SK-N-SH (cell line): ENCODE measurements around the gene TCF12. TPM values are rescaled to one million over a fixed set of nuclear protein-coding genes. Genes with fewer than 3 reads are reported as not detected.

ENCODE experiments used
- CTCF ChIA-PET: fragments of 300-600, 350-600 bp; formaldehyde crosslinking; extraction: SDS; loops from one replicate; lab custom pipeline; 2021; lab: Yijun Ruan, JAX
- POLR2A ChIA-PET: fragments of 350-600 bp; sonication (Branson Sonifier 250); formaldehyde crosslinking; extraction: SDS; loops from one replicate; lab custom pipeline; 2020; ENCODE audit warnings: antibody characterized with exemption, inconsistent platforms; lab: Yijun Ruan, JAX
- DNase-seq: peaks from one replicate; pipeline ENCODE4 v3.0.0; 2012
- H2AFZ ChIP-seq: fragments of 200-600 bp; sonication (generic); 2 replicates; pipeline ENCODE4 v1.8.1; 2016; ENCODE audit warnings: antibody characterized with exemption, mild to moderate bottlenecking, low read depth
- H3F3A ChIP-seq: fragments of 200-600 bp; sonication (generic); replicated peaks from 2 replicates; pipeline ENCODE3; 2016; ENCODE audit warnings: antibody characterized with exemption, mild to moderate bottlenecking; ENCODE audit not compliant: insufficient read depth
- H3K27ac ChIP-seq, 2 experiments: fragments of 200-500 bp in 1 of 2; fragments of 200-600 bp in 1 of 2; sonication (Bioruptor generic) in 1 of 2; sonication (generic), shearing (Covaris generic) in 1 of 2; 2 replicates each; pipeline versions ENCODE4 v1.5.1 to v1.6.1; 2014 to 2016; ENCODE audit warnings: low read depth in 2 of 2, inconsistent platforms in 1 of 2, low read length in 1 of 2, mild to moderate bottlenecking in 1 of 2, mixed read lengths in 1 of 2
- H3K27me3 ChIP-seq: fragments of 200-600 bp; sonication (generic), shearing (Covaris generic); 2 replicates; pipeline ENCODE4 v1.6.1; 2016; ENCODE audit warnings: mixed run types; ENCODE audit not compliant: insufficient read depth
- H3K36me3 ChIP-seq, 2 experiments: fragments of 200-500 bp in 1 of 2; fragments of 200-600 bp in 1 of 2; sonication (Bioruptor generic) in 1 of 2; sonication (generic) in 1 of 2; replicated peaks in 1 of 2; 2 replicates each; pipeline versions ENCODE3 to v1.5.1; 2014 to 2016; ENCODE audit warnings: low read length in 1 of 2, mild to moderate bottlenecking in 1 of 2; ENCODE audit not compliant: insufficient read depth in 2 of 2, control insufficient read depth in 1 of 2
- H3K4me1 ChIP-seq, 2 experiments: fragments of 200-500 bp in 1 of 2; fragments of 200-600 bp in 1 of 2; sonication (Bioruptor generic) in 1 of 2; sonication (generic), shearing (Covaris generic) in 1 of 2; 2 replicates each; pipeline versions ENCODE4 v1.5.1 to v1.6.1; 2014 to 2016; ENCODE audit warnings: low read depth in 1 of 2, low read length in 1 of 2, mixed run types in 1 of 2; ENCODE audit not compliant: insufficient read depth in 2 of 2, control insufficient read depth in 1 of 2
- H3K4me2 ChIP-seq: fragments of 200-600 bp; sonication (generic), shearing (Covaris generic); 2 replicates; pipeline ENCODE4 v1.6.1; 2017; ENCODE audit warnings: mixed run types
- H3K4me3 ChIP-seq, 2 experiments: fragments of 200-500 bp in 1 of 2; fragments of 200-600 bp in 1 of 2; sonication (Bioruptor generic) in 1 of 2; sonication (generic), shearing (Covaris generic) in 1 of 2; 2 replicates each; pipeline versions ENCODE4 v1.5.1 to v1.8.1; 2014 to 2016; ENCODE audit warnings: low read depth in 2 of 2, inconsistent platforms in 1 of 2, low read length in 1 of 2, mild to moderate bottlenecking in 1 of 2, mixed read lengths in 1 of 2, moderate library complexity in 1 of 2
- H3K79me2 ChIP-seq: fragments of 200-600 bp; sonication (generic); 2 replicates; pipeline ENCODE4 v1.8.1; 2017; ENCODE audit warnings: mild to moderate bottlenecking; ENCODE audit not compliant: insufficient read depth
- H3K9ac ChIP-seq: fragments of 200-600 bp; sonication (generic); 2 replicates; pipeline ENCODE4 v1.6.1; 2017; ENCODE audit warnings: mixed run types
- H3K9me2 ChIP-seq: fragments of 200-600 bp; sonication (generic); 2 replicates; pipeline ENCODE4 v1.6.1; 2017; ENCODE audit warnings: mixed run types
- H3K9me3 ChIP-seq: fragments of 200-600 bp; sonication (generic); 2 replicates; pipeline ENCODE4 v1.6.1; 2017; ENCODE audit warnings: mixed run types, mild to moderate bottlenecking, moderate library complexity
- H4K20me1 ChIP-seq: fragments of 200-600 bp; sonication (generic); 2 replicates; pipeline ENCODE4 v1.6.1; 2017; ENCODE audit warnings: mild to moderate bottlenecking, mixed run types; ENCODE audit not compliant: insufficient read depth
- CHD2 ChIP-seq: fragments of 150-350 bp; IDR thresholded peaks from 2 replicates; pipeline ENCODE4 v1.6.1; 2018; ENCODE audit warnings: low read length; ENCODE audit not compliant: partially characterized antibody
- ELF1 ChIP-seq: IDR thresholded peaks from 2 replicates; pipeline ENCODE4 v1.4.0; 2012
- FOSL2 ChIP-seq: IDR thresholded peaks from 2 replicates; pipeline ENCODE4 v1.4.0; 2012; ENCODE audit warnings: low read depth, mild to moderate bottlenecking, moderate library complexity, borderline replicate concordance
- GABPA ChIP-seq: IDR thresholded peaks from 2 replicates; pipeline ENCODE4 v1.4.0; 2012; ENCODE audit warnings: low read depth, mild to moderate bottlenecking
- IRF3 ChIP-seq: fragments of 150-350 bp; IDR thresholded peaks from 2 replicates; pipeline ENCODE4 v1.6.1; 2016; ENCODE audit warnings: mild to moderate bottlenecking, low read depth, low read length
- JUND ChIP-seq: IDR thresholded peaks from 2 replicates; pipeline ENCODE4 v1.4.0; 2012
- MAX ChIP-seq: IDR thresholded peaks from 2 replicates; pipeline ENCODE4 v1.4.0; 2012; ENCODE audit warnings: low read depth
- MEF2A ChIP-seq: IDR thresholded peaks from 2 replicates; pipeline ENCODE4 v1.4.0; 2012; ENCODE audit warnings: low read depth, borderline replicate concordance
- MXI1 ChIP-seq: IDR thresholded peaks from 2 replicates; pipeline ENCODE4 v1.6.1; 2012; ENCODE audit warnings: mild to moderate bottlenecking, low read depth, low read length, improper control_type of control experiment
- NRF1 ChIP-seq: IDR thresholded peaks from 2 replicates; pipeline ENCODE4 v1.6.1; 2012; ENCODE audit warnings: low read depth, mild to moderate bottlenecking, low read length
- RAD21 ChIP-seq: IDR thresholded peaks from 2 replicates; pipeline ENCODE4 v1.6.1; 2012; ENCODE audit warnings: mild to moderate bottlenecking, low read length
- RFX5 ChIP-seq: IDR thresholded peaks from 2 replicates; pipeline ENCODE4 v1.6.1; 2012; ENCODE audit warnings: mild to moderate bottlenecking, improper control_type of control experiment, low read length
- SMC3 ChIP-seq: IDR thresholded peaks from 2 replicates; pipeline ENCODE4 v1.6.1; 2012; ENCODE audit warnings: low read depth, low read length, improper control_type of control experiment
- TAF1 ChIP-seq: IDR thresholded peaks from 2 replicates; pipeline ENCODE4 v1.6.1; 2012; ENCODE audit warnings: low read depth, mild to moderate bottlenecking, low read length, moderate library complexity, borderline replicate concordance
- TCF12 ChIP-seq: IDR thresholded peaks from 2 replicates; pipeline ENCODE4 v1.4.0; 2012
- TEAD4 ChIP-seq: IDR thresholded peaks from 2 replicates; pipeline ENCODE4 v1.4.0; 2012; ENCODE audit warnings: mild to moderate bottlenecking, borderline replicate concordance; ENCODE audit not compliant: insufficient read depth
- YY1 ChIP-seq: IDR thresholded peaks from 2 replicates; pipeline ENCODE4 v1.4.0; 2012; ENCODE audit warnings: low read depth, mild to moderate bottlenecking
- WGBS: methylation state at CpG from one replicate; pipeline ENCODE4 v1.1.6; 2017; ENCODE audit warnings: low lambda C conversion rate; 5-methylcytosine and 5-hydroxymethylcytosine counted together
- polyA plus RNA-seq, 3 experiments: library from polyadenylated mRNA; depleted of rRNA; stranded (reverse); fragments of >200 nt; gene quantifications; 2 replicates each; pipeline ENCODE4 v1.2.3, GENCODE V29; 2012
- TF ChIP-seq, protein P1 (sequence below): IDR thresholded peaks from 2 replicates; pipeline ENCODE4 v1.4.0; 2012; ENCODE audit warnings: low read depth, borderline replicate concordance

Gene TCF12
- polyA plus RNA-seq, 1 of the 3 experiments (the other 2 are of a cell fraction) = 49.6 TPM

- WGBS = 21% methylated on average over 1 of the region's 1 CpG
- Histone ChIP-seq H2AFZ (no peak overlapping the region), H3K9me3 (no peaks in the 10 kb centered on the region), H3F3A (peaks cover 37% of the 10 kb centered on the region), H3K4me3 (no peak overlapping the region; a peak in 1 of 4 replicates), H3K79me2 (peaks cover 100% of the 10 kb centered on the region), H3K9ac (no peak overlapping the region), H4K20me1 (peaks cover 82% of the 10 kb centered on the region), H3K4me2 (peak overlapping the region; percentile 6; the same call in 1 of the 2 replicates), H3K27ac (peak overlapping the region in 1 of 2 experiments; percentile 51; a peak in 3 of 4 replicates), H3K4me1 (peaks cover 17 to 37% of the 10 kb centered on the region in 2 experiments; a peak in 3 of 4 replicates), H3K36me3 (peaks cover 0 to 9% of the 10 kb centered on the region in 2 experiments), H3K9me2 (no peaks in the 10 kb centered on the region), H3K27me3 (no peaks in the 10 kb centered on the region)
- DNase-seq = no peak
- CTCF ChIA-PET = interaction anchor here (0.9 to 2.3 kb wide), 2 partner anchors 11 to 473 kb away, joined by 4 to 5 read pairs; no protein-coding TSS in a partner anchor
- POLR2A ChIA-PET = no interaction called here
- TF ChIP-seq, protein P1, sequence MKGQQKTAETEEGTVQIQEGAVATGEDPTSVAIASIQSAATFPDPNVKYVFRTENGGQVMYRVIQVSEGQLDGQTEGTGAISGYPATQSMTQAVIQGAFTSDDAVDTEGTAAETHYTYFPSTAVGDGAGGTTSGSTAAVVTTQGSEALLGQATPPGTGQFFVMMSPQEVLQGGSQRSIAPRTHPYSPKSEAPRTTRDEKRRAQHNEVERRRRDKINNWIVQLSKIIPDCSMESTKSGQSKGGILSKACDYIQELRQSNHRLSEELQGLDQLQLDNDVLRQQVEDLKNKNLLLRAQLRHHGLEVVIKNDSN = no peak
- peak; percentile 37 for TF ChIP-seq TCF12
These were observed 45.7 kb downstream of the TCF12 start for GRCh38 chr15:56964182-56964581.

DNA sequence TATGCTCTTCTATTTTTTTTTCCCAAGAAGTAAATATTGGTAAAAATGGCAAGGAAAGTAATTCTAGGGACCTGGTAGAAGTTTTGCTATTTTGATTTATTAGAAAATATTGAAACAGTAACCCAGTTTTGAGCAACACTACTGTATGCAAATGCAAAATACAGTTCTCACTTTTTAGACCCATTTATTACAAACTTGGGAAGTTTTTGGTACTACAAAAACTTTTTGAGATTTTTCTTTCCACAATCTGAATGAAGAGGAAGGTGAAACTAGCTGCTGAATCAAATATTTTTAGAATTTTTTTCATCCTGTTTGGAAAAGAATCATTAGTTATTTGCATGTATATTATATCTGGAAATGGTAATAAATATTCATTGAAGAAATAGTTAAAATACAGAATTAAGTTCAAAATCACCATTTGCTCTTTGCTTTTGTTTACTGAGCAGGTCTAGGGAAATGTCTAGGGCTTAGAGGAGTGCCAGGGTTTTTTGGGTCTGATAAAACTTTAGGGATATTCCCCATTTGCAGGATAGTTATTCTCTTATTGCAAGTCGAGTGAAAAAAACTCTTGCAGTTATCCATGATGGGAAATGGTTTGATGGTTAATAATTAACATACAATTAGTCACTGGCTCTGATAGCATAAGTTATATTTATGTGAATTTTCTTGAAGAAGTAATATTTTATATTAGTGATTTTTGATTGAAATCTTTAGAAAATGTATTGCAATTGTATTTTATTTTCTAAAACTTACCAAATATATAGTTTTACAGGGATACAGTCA, 47.0 kb downstream of the TCF12 start:
- Histone ChIP-seq H3K9ac (no peak overlapping the region), H3K27me3 (no peaks in the 10 kb centered on the region), H3F3A (peaks cover 37% of the 10 kb centered on the region), H3K79me2 (peaks cover 100% of the 10 kb centered on the region), H3K9me2 (no peaks in the 10 kb centered on the region), H3K36me3 (peaks cover 0 to 6% of the 10 kb centered on the region in 2 experiments), H3K4me1 (peaks cover 17 to 37% of the 10 kb centered on the region in 2 experiments; a peak in 3 of 4 replicates), H3K27ac (no peak overlapping the region; a peak in 1 of 4 replicates), H3K9me3 (no peaks in the 10 kb centered on the region), H3K4me3 (no peak overlapping the region), H3K4me2 (no peak overlapping the region), H2AFZ (no peak overlapping the region), H4K20me1 (peaks cover 82% of the 10 kb centered on the region)
- 68% methylated on average over 1 of the region's 1 CpG for WGBS
- no peak for TF ChIP-seq FOSL2
- TF ChIP-seq ELF1 = no peak
- no peak for TF ChIP-seq RFX5
- TF ChIP-seq JUND = no peak
- TF ChIP-seq MXI1 = no peak
- TF ChIP-seq IRF3 = no peak
- no peak for TF ChIP-seq RAD21
- TF ChIP-seq MAX = no peak
- TF ChIP-seq TEAD4 = no peak
- no peak for TF ChIP-seq CHD2
- TF ChIP-seq MEF2A = no peak
- no peak for TF ChIP-seq NRF1
- no peak for TF ChIP-seq GABPA
- no peak for TF ChIP-seq TAF1
- TF ChIP-seq YY1 = no peak
- no peak for TF ChIP-seq SMC3
- no peak for TF ChIP-seq TCF12
- POLR2A ChIA-PET = no interaction called here
- DNase-seq = no peak
- CTCF ChIA-PET = interaction anchor here (1.0 to 2.3 kb wide), 3 partner anchors 32 to 474 kb away, joined by 3 to 5 read pairs (median 3); no protein-coding TSS in a partner anchor
